MV-4-11 (cell line): ENCODE results near the gene AZIN2.
"Not testable (repeated sequence)": the region's sequence is repeated elsewhere in the genome, so short reads cannot be mapped to it uniquely, and the experiment has no call there.

ENCODE experiments used
- DNase-seq: peaks from one replicate; lab custom pipeline; 2025; lab: John Stamatoyannopoulos, UW

Gene AZIN2

GRCh38 chr1:33127001-33127823 is 46.3 kb downstream of the AZIN2 start:
- DNase-seq = peak; percentile 100

- DNase-seq = no peak
Measured at GRCh38 chr1:33128781-33129180, 47.8 kb downstream of the AZIN2 start.

GRCh38 chr1:33130297-33130696 is 49.3 kb downstream of the AZIN2 start:
- DNase-seq = peak; percentile 83

GRCh38 chr1:33131191-33131590 is 50.2 kb downstream of the AZIN2 start:
- no peak for DNase-seq

- no peak for DNase-seq
Measured at GRCh38 chr1:33132549-33132948, 51.6 kb downstream of the AZIN2 start.

GRCh38 chr1:33133478-33134105 is 52.6 kb downstream of the AZIN2 start:
- DNase-seq = no peak

GRCh38 chr1:33136041-33136440 is 55.1 kb downstream of the AZIN2 start:
- DNase-seq = not testable (repeated sequence)

GRCh38 chr1:33137800-33138199 is 56.8 kb downstream of the AZIN2 start:
- DNase-seq = no peak

- peak; percentile 56 for DNase-seq
Measured at GRCh38 chr1:33140153-33141149, 59.5 kb downstream of the AZIN2 start.

GRCh38 chr1:33141216-33141615 is 60.3 kb downstream of the AZIN2 start:
- DNase-seq = no peak

- no peak for DNase-seq
Measured at GRCh38 chr1:33141781-33142180, 60.8 kb downstream of the AZIN2 start.

- DNase-seq = no peak
Measured at GRCh38 chr1:33142483-33143064, 61.6 kb downstream of the AZIN2 start.

- DNase-seq = no peak
Measured at GRCh38 chr1:33143176-33143575, 62.2 kb downstream of the AZIN2 start.

- DNase-seq = peak; percentile 88
Measured at GRCh38 chr1:33143698-33144097, 62.7 kb downstream of the AZIN2 start.

GRCh38 chr1:33146003-33146402 is 65.0 kb downstream of the AZIN2 start:
- no peak for DNase-seq

- no peak for DNase-seq
Measured at GRCh38 chr1:33147275-33147996, 66.5 kb downstream of the AZIN2 start.

- DNase-seq = peak; percentile 10
Measured at GRCh38 chr1:33147997-33148314, 67.0 kb downstream of the AZIN2 start.

GRCh38 chr1:33148615-33149014 is 67.7 kb downstream of the AZIN2 start:
- no peak for DNase-seq

- no peak for DNase-seq
Measured at GRCh38 chr1:33149453-33150190, 68.7 kb downstream of the AZIN2 start.

- no peak for DNase-seq
Measured at GRCh38 chr1:33150522-33150921, 69.6 kb downstream of the AZIN2 start.

GRCh38 chr1:33151116-33151515 is 70.2 kb downstream of the AZIN2 start:
- no peak for DNase-seq
